ENCODE results near the gene SLK.

Gene SLK

GRCh38 chr10:104016661-104017060, 49.7 kb downstream of the SLK start:
- no peak overlapping the region for H3K9ac ChIP-seq
- no peak overlapping the region for H3K4me3 ChIP-seq (ENCODE audit: low read depth, low read length)
- TF ChIP-seq CTCF (IDR thresholded peaks at IDR 0.05): no peak
- no peaks in the 10 kb centered on the region for H3K79me2 ChIP-seq
- no peak overlapping the region for H3K27ac ChIP-seq
- no peaks in the 10 kb centered on the region for H3K4me1 ChIP-seq
- H2AFZ ChIP-seq: no peak overlapping the region
- no peaks in the 10 kb centered on the region for H3K9me3 ChIP-seq (ENCODE audit: control insufficient read depth, low read length)
- H3K27me3 ChIP-seq (ENCODE audit: control insufficient read depth, insufficient read depth, low read length): no peaks in the 10 kb centered on the region
- H3K4me2 ChIP-seq (ENCODE audit: low read length): no peak overlapping the region
- no peaks in the 10 kb centered on the region for H3K36me3 ChIP-seq (ENCODE audit: control insufficient read depth, insufficient read depth, low read length)

- Histone ChIP-seq H3K4me3 (ENCODE audit: low read depth, low read length) (no peak overlapping the region), H3K27ac (no peak overlapping the region), H3K4me1 (no peaks in the 10 kb centered on the region), H3K9ac (no peak overlapping the region), H2AFZ (no peak overlapping the region), H3K4me2 (ENCODE audit: low read length) (no peak overlapping the region), H3K9me3 (ENCODE audit: control insufficient read depth, low read length) (no peaks in the 10 kb centered on the region), H3K79me2 (no peaks in the 10 kb centered on the region), H3K36me3 (ENCODE audit: control insufficient read depth, insufficient read depth, low read length) (no peaks in the 10 kb centered on the region), H3K27me3 (ENCODE audit: control insufficient read depth, insufficient read depth, low read length) (no peaks in the 10 kb centered on the region)
- no peak for TF ChIP-seq CTCF (IDR thresholded peaks at IDR 0.05)
These were observed 51.5 kb downstream of the SLK start for GRCh38 chr10:104018471-104018870.

- Histone ChIP-seq H3K4me3 (ENCODE audit: low read depth, low read length) (no peak overlapping the region), H3K9ac (no peak overlapping the region), H3K4me2 (ENCODE audit: low read length) (no peak overlapping the region), H3K27ac (no peak overlapping the region), H2AFZ (no peak overlapping the region), H3K27me3 (ENCODE audit: control insufficient read depth, insufficient read depth, low read length) (no peaks in the 10 kb centered on the region), H3K9me3 (ENCODE audit: control insufficient read depth, low read length) (no peaks in the 10 kb centered on the region), H3K4me1 (peaks cover 4% of the 10 kb centered on the region), H3K36me3 (ENCODE audit: control insufficient read depth, insufficient read depth, low read length) (no peaks in the 10 kb centered on the region), H3K79me2 (no peaks in the 10 kb centered on the region)
- no peak for TF ChIP-seq CTCF (IDR thresholded peaks at IDR 0.05)
These were observed 53.1 kb downstream of the SLK start for GRCh38 chr10:104020020-104020419.

- Histone ChIP-seq H3K4me3 (ENCODE audit: low read depth, low read length) (no peak overlapping the region), H3K4me1 (peaks cover 4% of the 10 kb centered on the region), H3K9me3 (ENCODE audit: control insufficient read depth, low read length) (no peaks in the 10 kb centered on the region), H3K79me2 (no peaks in the 10 kb centered on the region), H2AFZ (no peak overlapping the region), H3K36me3 (ENCODE audit: control insufficient read depth, insufficient read depth, low read length) (no peaks in the 10 kb centered on the region), H3K27me3 (ENCODE audit: control insufficient read depth, insufficient read depth, low read length) (no peaks in the 10 kb centered on the region), H3K4me2 (ENCODE audit: low read length) (no peak overlapping the region), H3K9ac (no peak overlapping the region), H3K27ac (no peak overlapping the region)
- TF ChIP-seq CTCF (IDR thresholded peaks at IDR 0.05): no peak
These were observed 54.3 kb downstream of the SLK start for GRCh38 chr10:104021246-104021645.

- H3K4me2 ChIP-seq (ENCODE audit: low read length): no peak overlapping the region
- no peak for TF ChIP-seq CTCF (IDR thresholded peaks at IDR 0.05)
- no peak overlapping the region for H3K4me3 ChIP-seq (ENCODE audit: low read depth, low read length)
- H3K4me1 ChIP-seq: peaks cover 4% of the 10 kb centered on the region
- no peaks in the 10 kb centered on the region for H3K36me3 ChIP-seq (ENCODE audit: control insufficient read depth, insufficient read depth, low read length)
- no peak overlapping the region for H3K27ac ChIP-seq
- no peak overlapping the region for H3K9ac ChIP-seq
- H2AFZ ChIP-seq: no peak overlapping the region
- no peaks in the 10 kb centered on the region for H3K27me3 ChIP-seq (ENCODE audit: control insufficient read depth, insufficient read depth, low read length)
- no peaks in the 10 kb centered on the region for H3K79me2 ChIP-seq
- no peaks in the 10 kb centered on the region for H3K9me3 ChIP-seq (ENCODE audit: control insufficient read depth, low read length)
These were observed 55.1 kb downstream of the SLK start for GRCh38 chr10:104022026-104022425.

Measured in parathyroid adenoma (tissue), 2 donors.